ENCODE results near the gene PLCD3.

PLCD3 gene

DNA sequence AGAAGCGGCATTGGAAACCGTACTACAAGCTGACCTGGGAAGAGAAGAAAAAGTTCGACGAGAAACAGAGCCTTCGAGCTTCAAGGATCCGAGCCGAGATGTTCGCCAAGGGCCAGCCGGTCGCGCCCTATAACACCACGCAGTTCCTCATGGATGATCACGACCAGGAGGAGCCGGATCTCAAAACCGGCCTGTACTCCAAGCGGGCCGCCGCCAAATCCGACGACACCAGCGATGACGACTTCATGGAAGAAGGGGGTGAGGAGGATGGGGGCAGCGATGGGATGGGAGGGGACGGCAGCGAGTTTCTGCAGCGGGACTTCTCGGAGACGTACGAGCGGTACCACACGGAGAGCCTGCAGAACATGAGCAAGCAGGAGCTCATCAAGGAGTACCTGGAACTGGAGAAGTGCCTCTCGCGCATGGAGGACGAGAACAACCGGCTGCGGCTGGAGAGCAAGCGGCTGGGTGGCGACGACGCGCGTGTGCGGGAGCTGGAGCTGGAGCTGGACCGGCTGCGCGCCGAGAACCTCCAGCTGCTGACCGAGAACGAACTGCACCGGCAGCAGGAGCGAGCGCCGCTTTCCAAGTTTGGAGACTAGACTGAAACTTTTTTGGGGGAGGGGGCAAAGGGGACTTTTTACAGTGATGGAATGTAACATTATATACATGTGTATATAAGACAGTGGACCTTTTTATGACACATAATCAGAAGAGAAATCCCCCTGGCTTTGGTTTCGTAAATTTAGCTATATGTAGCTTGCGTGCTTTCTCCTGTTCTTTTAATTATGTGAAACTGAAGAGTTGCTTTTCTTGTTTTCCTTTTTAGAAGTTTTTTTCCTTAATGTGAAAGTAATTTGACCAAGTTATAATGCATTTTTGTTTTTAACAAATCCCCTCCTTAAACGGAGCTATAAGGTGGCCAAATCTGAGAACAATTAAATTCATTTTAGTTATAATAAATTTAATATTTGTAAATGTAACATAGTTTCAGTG lies 17.7 kb upstream of the PLCD3 start:
- no peak for DNase-seq (ENCODE audit: extremely low read depth in 1 of 2, low read depth in 1 of 2)

GRCh38 chr17:45149037-45149668 lies 16.8 kb upstream of the PLCD3 start:
- DNase-seq (ENCODE audit: extremely low read depth in 1 of 2, low read depth in 1 of 2): peak in 1 of 2 donors; percentile 55

DNA sequence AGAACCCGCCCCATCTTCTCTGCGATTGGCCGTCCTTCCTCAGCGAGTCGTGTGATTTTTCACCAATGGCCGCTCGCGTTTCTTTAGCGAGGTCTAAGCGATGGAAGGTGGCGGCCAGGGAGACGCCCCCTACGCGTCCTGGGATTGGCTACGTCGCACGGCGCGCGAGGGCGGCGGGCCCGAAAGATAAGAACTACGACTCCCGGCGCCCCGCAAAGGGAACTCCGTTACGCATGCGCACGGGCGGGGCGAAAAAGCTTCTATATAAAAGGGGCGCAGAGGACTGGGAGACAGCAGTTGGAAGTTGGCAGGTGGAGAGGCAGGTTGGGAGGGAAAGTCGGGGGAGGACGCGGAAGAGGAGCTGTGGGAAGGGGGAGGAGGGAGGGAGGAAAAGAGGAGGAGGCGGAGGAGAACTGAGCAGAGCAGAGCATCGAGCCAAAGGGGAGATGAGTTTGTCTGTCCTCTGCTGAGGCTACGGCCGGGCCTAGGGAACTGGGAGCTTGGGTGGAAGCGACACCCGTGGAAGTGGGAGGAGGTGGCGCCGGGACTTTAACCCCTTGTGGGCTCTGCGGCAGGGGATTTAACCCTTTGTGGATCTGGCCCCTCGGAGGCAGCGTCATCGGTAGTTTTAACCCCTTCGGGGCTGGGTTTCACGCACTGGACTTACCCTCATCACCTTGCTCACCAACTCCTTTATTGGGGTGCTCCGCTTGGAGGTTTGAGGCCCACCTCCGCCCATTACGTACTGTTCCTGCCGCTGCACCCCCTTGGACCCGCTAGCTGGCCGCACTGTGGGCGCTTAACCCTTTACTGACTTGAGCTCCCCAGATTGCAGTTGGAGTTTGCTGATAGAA lies 16.1 kb upstream of the PLCD3 start, which contains the start of gene HEXIM1:
Gene HEXIM1, plus strand, starts transcription at position 293 of the 854 bp plus-strand sequence. CDS start 716 bp downstream, outside the sequence.
- DNase-seq (ENCODE audit: extremely low read depth in 1 of 2, low read depth in 1 of 2): peak; percentile 98

GRCh38 chr17:45147581-45148182 lies 15.4 kb upstream of the PLCD3 start:
- DNase-seq (ENCODE audit: extremely low read depth in 1 of 2, low read depth in 1 of 2): peak in 1 of 2 donors; percentile 61

DNA sequence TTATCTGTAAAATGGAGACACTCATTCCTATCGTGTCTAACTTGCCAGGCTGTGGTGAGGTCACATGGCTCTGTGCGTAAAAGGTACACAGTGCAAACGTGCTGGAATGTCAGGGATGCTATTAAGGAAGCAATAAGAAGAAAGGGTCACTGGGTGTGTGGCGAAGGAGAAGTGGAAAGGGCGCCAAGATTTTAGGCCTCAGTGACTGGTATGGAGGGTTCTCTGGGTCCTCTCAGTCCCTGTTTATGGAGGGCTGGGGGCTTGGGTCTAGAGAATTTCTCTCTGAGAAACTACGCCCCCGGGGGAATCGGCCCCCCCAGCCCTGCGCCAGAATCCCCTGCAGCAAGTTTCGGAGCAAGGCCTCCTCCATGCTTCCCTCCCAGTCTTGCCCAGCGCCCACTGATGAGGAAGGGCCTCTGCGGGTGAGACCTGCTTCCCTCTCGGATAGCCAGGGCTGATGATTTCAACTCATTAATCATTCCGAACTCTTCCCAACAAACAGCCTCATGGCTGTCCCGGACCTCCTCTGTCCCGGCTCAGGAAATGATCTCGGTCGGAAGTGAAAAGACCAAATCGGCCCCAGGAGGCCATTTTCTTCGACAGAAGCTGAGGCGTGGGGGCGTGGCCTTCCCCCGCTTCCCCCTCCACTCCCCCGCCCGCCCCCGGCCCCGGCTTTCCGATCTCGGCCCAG lies 14.7 kb upstream of the PLCD3 start:
- no peak for DNase-seq (ENCODE audit: extremely low read depth in 1 of 2, low read depth in 1 of 2)

GRCh38 chr17:45146592-45146889 lies 14.2 kb upstream of the PLCD3 start:
- no peak for DNase-seq (ENCODE audit: extremely low read depth in 1 of 2, low read depth in 1 of 2)

DNA sequence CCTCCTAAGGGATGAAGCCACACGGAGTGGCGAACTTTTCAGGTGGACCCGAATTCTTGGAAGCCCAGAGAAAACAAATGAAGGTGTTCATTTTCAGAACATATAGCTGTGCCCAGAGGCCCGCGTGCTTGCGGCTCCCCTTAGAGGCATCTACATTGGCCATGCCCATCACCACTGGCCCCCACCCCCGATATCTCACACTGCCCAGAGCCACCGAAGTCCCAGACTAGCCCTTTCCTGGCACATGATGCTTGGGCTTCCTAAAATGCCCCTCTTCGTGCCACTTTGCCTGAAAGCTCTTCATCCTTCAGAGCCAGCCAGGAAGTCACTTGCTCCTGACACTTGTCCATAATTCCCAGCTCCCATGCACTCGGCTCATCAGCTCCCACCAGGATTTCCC lies 13.9 kb upstream of the PLCD3 start:
- DNase-seq (ENCODE audit: extremely low read depth in 1 of 2, low read depth in 1 of 2): no peak

DNA sequence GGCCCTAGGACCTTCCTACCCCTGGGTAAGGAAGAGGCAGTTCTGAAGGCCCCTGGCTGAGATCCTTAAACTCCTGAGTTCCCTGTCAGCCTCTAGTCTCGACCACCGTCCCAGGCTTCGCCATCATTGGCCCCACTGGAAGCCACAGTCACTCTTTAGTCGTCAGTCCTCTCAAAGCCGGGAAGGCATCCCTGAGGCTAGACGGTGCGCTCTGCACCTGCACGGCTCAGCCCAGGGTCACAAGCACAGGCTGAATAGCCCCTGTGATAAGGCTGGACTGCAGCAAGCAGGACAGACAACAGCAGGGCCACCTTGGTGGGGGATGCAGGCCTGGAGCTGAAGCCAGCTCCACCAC lies 12.7 kb upstream of the PLCD3 start:
- DNase-seq (ENCODE audit: extremely low read depth in 1 of 2, low read depth in 1 of 2): no peak

DNA sequence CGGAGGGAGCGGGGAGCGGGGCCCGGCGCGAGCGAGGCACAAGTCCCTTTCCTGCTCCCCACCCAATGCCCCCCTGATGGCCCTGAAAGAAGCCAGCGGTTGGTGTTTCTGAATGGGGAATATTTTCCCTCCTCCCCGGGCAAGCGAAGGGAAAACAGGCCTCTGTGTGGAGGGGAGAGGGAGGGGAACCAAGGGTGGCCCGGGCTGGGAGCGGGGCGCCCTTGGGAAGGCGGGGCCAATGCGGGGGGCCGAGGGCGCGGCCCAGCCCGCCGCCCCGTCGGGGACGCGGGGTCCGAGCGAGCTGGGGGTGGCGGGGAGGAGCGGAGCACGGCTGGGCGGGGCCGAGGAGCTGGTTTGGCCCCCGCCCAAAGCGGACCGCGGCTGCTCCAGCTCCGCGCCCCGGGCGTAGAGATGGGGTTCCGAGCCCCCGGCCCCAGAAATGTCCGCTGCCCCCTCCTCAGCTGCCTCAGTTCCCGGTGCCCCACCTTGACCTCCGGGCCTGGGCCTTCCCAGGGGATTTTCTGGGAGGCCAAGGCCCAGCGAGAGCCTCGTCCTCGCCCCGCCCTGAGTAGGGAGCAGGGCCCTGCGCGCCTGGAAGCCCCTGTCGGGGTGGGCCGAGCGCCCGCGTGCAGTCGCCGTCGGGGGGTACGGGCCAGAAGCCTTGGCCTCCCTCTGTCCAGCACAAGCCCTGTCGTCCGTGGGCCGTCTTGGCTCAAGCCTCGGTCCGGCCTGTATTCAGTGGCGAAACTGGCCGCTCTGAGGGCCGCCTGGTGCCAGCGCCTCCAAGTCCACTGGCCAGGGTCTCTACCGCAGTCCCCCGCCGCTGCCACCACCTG lies 12.1 kb upstream of the PLCD3 start:
- no peak for DNase-seq (ENCODE audit: extremely low read depth in 1 of 2, low read depth in 1 of 2)

DNA sequence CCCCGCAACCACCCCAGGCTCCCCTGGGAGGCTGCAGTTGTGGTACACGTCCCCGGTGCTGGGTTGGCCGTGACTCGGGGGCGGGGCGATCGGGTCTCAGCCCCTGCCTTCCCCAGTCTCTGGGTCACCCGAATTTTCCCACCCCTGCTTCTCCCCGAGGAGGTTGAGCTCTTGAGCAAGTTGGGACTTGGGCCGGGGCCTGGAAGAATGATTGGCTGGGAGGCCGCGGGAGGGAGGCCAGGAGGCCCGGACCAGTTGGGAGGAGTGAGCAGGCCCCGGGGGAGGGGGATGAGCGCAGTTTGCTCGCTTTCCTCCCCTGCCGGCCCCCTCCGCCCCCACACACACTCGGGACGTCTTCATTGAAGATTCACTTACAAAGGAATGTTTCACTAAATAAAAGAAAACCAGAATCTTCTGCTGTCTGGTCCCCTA lies 11.5 kb upstream of the PLCD3 start:
- DNase-seq (ENCODE audit: extremely low read depth in 1 of 2, low read depth in 1 of 2): no peak

- no peak for DNase-seq (ENCODE audit: extremely low read depth in 1 of 2, low read depth in 1 of 2)
Measured at GRCh38 chr17:45143094-45143670, 10.9 kb upstream of the PLCD3 start.

DNA sequence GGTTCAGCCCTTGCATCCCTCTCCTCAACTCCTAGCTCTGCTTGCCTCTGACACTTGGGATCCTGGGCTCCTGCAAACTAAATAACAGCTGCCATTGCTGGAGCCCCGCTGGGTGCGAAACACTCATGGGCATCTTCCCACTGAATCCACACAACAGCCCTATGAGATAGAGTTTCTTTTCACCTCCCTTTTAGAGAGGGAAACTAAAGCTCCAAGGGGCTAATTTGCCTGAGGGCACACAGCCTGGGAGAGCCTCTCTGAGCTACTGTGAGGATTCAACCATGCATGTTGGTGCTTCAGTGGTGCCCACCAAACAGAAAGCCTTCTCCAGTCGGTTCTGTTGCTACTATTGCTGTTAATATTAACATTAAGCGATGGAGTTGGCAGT lies 7.2 kb upstream of the PLCD3 start:
- DNase-seq (ENCODE audit: extremely low read depth in 1 of 2, low read depth in 1 of 2): no peak

DNA sequence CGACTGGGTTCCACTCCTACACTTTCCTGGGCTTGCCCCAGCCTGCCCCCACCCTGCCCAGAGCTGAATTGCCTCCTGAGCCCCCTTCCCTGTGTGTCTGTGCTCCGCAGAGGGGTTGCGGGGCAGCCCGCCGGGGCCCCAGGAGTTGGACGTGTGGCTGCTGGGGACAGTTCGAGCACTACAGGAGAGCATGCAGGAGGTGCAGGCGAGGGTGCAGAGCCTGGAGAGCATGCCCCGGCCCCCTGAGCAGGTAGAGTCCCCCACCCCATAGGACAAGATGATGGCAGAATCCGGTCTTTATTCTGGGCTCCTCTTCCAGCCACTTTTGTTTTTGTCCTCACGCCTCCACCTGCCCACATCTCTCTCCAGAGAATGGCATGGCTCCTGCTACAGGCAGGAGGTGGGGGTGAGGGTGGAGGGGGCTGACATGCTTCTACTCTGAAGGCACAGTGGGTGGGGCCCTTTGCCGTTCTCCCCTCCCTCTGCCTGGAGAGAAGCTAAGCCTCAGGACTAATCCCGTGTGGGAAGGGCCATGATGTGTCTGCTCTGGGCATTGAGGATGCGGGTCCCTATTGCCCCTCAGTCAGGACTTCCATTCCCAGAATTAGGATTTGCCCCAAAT lies 6.7 kb upstream of the PLCD3 start:
- DNase-seq (ENCODE audit: extremely low read depth in 1 of 2, low read depth in 1 of 2): no peak

DNA sequence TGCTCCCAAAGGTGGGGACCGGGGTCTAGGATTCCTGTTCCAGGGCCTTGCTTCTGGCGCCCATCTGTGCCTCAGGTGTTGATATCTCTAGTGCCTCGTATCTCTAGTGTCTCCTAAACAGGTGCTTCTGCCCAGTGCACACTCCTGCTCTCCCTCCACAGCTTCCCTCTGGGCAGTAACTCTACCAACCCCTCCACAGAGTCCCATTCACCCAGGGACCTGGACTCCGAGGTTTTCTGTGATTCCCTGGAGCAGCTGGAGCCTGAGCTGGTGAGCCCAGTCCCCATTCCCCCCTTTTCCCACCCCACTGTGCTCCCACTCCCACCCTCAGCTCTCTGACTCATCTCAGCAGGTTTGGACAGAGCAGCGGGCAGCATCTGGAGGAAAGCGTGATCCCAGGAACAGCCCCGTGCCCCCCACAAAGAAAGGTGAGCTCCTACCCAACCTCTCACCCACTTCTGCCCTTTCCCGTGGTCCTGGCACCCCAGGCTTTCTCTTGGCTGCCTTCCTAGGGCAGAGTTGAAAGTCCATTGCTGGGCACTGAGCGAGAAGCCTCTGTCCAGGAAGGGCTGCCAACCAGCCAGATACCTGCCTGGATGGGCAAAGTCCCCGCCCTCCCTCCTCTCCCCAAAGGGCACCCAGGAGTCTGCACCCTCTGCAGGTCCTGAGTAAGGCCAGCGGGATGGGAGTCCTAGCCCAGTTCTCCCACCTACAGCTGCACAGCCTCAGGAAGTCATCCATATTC lies 5.4 kb upstream of the PLCD3 start:
- no peak for DNase-seq (ENCODE audit: extremely low read depth in 1 of 2, low read depth in 1 of 2)

DNA sequence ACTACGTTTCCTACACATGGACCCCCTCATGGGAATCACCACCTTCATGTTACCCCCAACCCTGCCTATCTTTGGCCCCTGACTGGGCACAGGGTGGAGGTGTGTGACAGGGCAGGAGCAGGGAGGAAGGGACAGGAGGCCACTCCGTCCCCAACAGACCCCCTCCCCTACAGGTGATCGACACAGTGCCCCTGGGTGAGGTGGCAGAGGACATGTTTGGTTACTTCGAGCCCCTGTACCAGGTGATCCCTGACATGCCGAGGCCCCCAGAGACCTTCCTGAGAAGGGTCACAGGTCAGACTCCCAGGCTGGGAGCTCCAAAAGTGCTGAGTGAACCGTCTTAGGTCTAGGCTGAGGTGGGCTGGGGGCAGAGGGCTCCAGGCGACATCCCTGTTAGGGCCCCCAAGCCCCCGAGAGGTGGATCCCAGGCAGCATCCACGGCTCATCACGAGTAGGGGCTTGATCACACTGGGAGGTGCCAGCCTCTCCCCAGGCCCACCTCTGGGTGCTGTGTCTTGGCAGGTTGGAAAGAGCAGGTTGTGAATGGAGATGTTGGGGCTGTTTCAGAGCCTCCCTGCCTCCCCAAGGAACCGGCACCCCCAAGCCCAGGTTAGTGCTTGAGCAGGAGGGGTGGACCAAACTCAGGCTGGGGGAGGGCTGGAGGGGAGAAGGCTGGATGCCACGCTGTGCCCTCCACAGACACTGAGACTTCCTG lies 4.7 kb upstream of the PLCD3 start:
- no peak for DNase-seq (ENCODE audit: extremely low read depth in 1 of 2, low read depth in 1 of 2)

DNA sequence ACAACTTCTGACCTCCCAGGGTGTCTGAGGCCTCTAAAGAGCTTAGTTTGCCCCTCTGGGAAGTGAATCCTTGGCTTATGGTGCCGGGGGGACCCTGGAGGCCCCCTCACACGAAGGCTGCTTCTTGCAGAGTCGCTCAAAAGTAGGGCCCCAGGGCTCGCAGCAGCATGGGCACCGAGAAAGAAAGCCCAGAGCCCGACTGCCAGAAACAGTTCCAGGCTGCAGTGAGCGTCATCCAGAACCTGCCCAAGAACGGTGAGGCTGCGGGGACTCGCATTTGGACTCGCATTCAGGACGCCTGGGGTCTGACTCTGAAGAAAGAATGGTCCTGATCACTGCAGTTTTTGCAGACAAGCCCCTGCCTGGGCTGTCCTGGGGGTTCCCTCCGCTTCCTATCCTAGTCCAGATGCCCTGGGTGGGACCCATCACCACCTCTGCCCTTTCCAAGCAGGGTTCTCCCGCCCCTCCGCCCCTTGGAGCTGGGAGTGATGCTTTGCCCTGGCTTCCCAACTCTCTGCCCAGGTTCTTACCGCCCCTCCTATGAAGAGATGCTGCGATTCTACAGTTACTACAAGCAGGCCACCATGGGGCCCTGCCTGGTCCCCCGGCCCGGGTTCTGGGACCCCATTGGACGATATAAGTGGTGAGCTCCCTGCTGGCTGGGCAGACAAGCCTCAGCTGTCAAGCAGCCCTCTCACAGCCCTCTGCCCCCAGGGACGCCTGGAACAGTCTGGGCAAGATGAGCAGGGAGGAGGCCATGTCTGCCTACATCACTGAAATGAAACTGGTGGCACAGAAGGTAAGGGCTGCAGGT lies 3.9 kb upstream of the PLCD3 start:
- no peak for DNase-seq (ENCODE audit: extremely low read depth in 1 of 2, low read depth in 1 of 2)

All from stimulated activated CD8-positive, alpha-beta memory T cell treated with anti-CD3 and anti-CD28 coated beads, Interleukin-7, amount 100 ng/mL, for 48 hours (primary cell).